ENCODE measurements around the gene CDK14.

The CDK14 gene

DNA sequence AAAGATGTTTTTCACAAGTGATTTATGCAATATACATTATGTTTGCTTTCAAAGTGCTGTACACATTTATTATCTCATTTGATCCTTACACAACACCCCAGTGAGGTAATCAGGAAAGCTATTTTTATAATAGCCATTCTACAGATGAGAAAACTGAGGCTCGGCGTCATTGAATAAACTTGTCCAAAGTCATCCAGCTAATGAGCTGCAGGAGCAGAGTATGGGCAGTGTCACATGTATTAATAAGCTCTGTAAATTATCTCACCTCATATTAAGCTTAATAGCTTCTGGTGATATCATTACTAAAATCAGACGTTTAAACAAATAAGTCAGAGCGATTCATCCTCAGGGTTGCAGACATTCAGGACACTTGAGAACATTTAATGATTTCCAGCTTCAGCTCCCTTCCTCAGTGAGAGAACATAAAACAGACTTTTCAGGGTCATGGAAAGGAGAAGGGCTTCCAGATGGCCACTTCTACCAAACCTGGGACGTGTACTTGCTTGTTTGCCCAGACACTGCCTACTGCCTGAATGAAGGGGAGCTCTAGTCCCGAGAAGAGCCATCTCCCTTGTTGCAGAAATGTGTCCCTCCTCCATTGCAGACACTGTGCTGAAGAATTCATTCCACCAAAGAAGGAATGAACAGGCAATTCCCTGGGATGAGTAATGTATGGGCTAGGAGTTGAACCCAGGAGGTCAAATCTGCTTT is 647.6 kb downstream of the CDK14 start:
- H3F3A ChIP-seq (ENCODE audit: low read depth), result no peaks in the 10 kb centered on the region
- no peak overlapping the region for H3K4me2 ChIP-seq (ENCODE audit: low read depth, low read length, poor library complexity, severe bottlenecking)
- H3K4me1 ChIP-seq (ENCODE audit: insufficient read depth, low read length, poor library complexity, severe bottlenecking), result no peaks in the 10 kb centered on the region
- H3K4me3 ChIP-seq (ENCODE audit: low read length, poor library complexity, severe bottlenecking), result no peak overlapping the region
- no peaks in the 10 kb centered on the region for H4K20me1 ChIP-seq (ENCODE audit: insufficient read depth, low read length, poor library complexity, severe bottlenecking)
- no peaks in the 10 kb centered on the region for H3K27me3 ChIP-seq (ENCODE audit: insufficient read depth, low read length, poor library complexity, severe bottlenecking)
- no peak overlapping the region for H3K9ac ChIP-seq (ENCODE audit: low read depth, low read length, poor library complexity, severe bottlenecking)
- TF ChIP-seq, protein P1, sequence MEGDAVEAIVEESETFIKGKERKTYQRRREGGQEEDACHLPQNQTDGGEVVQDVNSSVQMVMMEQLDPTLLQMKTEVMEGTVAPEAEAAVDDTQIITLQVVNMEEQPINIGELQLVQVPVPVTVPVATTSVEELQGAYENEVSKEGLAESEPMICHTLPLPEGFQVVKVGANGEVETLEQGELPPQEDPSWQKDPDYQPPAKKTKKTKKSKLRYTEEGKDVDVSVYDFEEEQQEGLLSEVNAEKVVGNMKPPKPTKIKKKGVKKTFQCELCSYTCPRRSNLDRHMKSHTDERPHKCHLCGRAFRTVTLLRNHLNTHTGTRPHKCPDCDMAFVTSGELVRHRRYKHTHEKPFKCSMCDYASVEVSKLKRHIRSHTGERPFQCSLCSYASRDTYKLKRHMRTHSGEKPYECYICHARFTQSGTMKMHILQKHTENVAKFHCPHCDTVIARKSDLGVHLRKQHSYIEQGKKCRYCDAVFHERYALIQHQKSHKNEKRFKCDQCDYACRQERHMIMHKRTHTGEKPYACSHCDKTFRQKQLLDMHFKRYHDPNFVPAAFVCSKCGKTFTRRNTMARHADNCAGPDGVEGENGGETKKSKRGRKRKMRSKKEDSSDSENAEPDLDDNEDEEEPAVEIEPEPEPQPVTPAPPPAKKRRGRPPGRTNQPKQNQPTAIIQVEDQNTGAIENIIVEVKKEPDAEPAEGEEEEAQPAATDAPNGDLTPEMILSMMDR (conservative IDR thresholded peaks at IDR 0.05; ENCODE audit: low read length), result no peak
- no peak for TF ChIP-seq EZH2phosphoT487 (IDR thresholded peaks at IDR 0.05; ENCODE audit: borderline replicate concordance)
- H3K9me2 ChIP-seq (replicated peaks; ENCODE audit: low read depth, low read length), result no peaks in the 10 kb centered on the region
- H3K79me2 ChIP-seq (ENCODE audit: insufficient read depth, low read length), result no peaks in the 10 kb centered on the region
- no peak overlapping the region for H2AFZ ChIP-seq (ENCODE audit: low read length)
- no peaks in the 10 kb centered on the region for H3K9me3 ChIP-seq (ENCODE audit: insufficient read depth, low read depth, low read length)
- no peaks in the 10 kb centered on the region for H3K36me3 ChIP-seq (ENCODE audit: insufficient read depth, low read length)

DNA sequence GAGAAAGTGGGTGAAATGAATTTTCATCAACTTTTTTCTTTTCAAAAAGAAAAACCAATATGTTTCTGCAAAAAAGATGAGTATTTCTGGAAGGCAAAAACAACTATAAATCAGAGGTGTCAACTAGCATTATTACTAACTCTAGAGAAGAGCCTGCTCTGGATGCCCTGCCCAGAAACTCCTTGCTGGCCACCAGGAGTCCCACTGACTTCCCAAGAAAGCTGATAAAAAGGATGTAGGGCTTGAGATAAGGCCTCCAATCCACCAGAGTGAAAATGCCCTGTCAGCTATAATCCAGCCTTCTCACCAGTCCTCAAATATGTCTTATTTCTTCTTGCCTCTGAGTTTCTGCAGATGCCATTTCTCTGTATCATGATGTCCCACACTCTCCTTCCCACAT is 651.4 kb downstream of the CDK14 start:
- Histone ChIP-seq H3K36me3 (ENCODE audit: insufficient read depth, low read length) (no peaks in the 10 kb centered on the region), H4K20me1 (ENCODE audit: insufficient read depth, low read length, poor library complexity, severe bottlenecking) (no peaks in the 10 kb centered on the region), H3K9me2 (replicated peaks; ENCODE audit: low read depth, low read length) (no peaks in the 10 kb centered on the region), H3K4me3 (ENCODE audit: low read length, poor library complexity, severe bottlenecking) (no peak overlapping the region), H3K9ac (ENCODE audit: low read depth, low read length, poor library complexity, severe bottlenecking) (no peak overlapping the region), H3K79me2 (ENCODE audit: insufficient read depth, low read length) (no peaks in the 10 kb centered on the region), H3F3A (ENCODE audit: low read depth) (no peaks in the 10 kb centered on the region), H3K9me3 (ENCODE audit: insufficient read depth, low read depth, low read length) (no peaks in the 10 kb centered on the region), H3K4me1 (ENCODE audit: insufficient read depth, low read length, poor library complexity, severe bottlenecking) (no peaks in the 10 kb centered on the region), H2AFZ (ENCODE audit: low read length) (no peak overlapping the region), H3K4me2 (ENCODE audit: low read depth, low read length, poor library complexity, severe bottlenecking) (no peak overlapping the region), H3K27me3 (ENCODE audit: insufficient read depth, low read length, poor library complexity, severe bottlenecking) (no peaks in the 10 kb centered on the region)
- TF ChIP-seq EZH2phosphoT487 (IDR thresholded peaks at IDR 0.05; ENCODE audit: borderline replicate concordance), result no peak
- TF ChIP-seq, protein P1 (conservative IDR thresholded peaks at IDR 0.05; ENCODE audit: low read length), result no peak

DNA sequence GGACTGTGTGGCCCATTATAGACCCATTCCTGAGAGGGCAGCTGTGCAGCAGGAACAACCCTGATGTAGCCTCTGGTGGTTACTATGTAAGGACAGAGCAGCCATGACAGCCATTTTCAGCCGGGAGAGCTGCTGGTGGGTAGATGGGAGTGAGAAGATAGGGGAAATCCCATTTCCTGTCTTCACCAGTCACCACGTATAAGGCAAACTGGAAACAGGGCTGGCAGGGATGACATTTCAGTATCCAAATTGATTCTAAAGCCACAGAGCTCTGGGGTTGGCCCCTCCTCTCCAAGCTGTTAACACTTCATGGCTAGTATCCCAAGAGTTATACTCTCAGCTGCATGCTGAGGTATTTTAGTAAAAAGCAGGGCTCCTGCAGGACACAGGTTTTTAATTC is 652.9 kb downstream of the CDK14 start:
- H2AFZ ChIP-seq (ENCODE audit: low read length), result no peak overlapping the region
- H3K4me2 ChIP-seq (ENCODE audit: low read depth, low read length, poor library complexity, severe bottlenecking), result no peak overlapping the region

More for the DNA sequence above, 652.9 kb downstream of the CDK14 start:
- Histone ChIP-seq H3K36me3 (ENCODE audit: insufficient read depth, low read length) (no peaks in the 10 kb centered on the region), H3K4me3 (ENCODE audit: low read length, poor library complexity, severe bottlenecking) (no peak overlapping the region), H3K79me2 (ENCODE audit: insufficient read depth, low read length) (no peaks in the 10 kb centered on the region), H3K27me3 (ENCODE audit: insufficient read depth, low read length, poor library complexity, severe bottlenecking) (no peaks in the 10 kb centered on the region), H3K9me3 (ENCODE audit: insufficient read depth, low read depth, low read length) (no peaks in the 10 kb centered on the region), H3F3A (ENCODE audit: low read depth) (no peaks in the 10 kb centered on the region), H3K9me2 (replicated peaks; ENCODE audit: low read depth, low read length) (no peaks in the 10 kb centered on the region), H4K20me1 (ENCODE audit: insufficient read depth, low read length, poor library complexity, severe bottlenecking) (no peaks in the 10 kb centered on the region), H3K4me1 (ENCODE audit: insufficient read depth, low read length, poor library complexity, severe bottlenecking) (no peaks in the 10 kb centered on the region), H3K9ac (ENCODE audit: low read depth, low read length, poor library complexity, severe bottlenecking) (no peak overlapping the region)
- TF ChIP-seq, protein P1 (conservative IDR thresholded peaks at IDR 0.05; ENCODE audit: low read length), result no peak
- TF ChIP-seq EZH2phosphoT487 (IDR thresholded peaks at IDR 0.05; ENCODE audit: borderline replicate concordance), result no peak

Data from Loucy (cell line).